BE2C (cell line): ENCODE results near the gene PAFAH2.
"Not testable (repeated sequence)": the region's sequence is repeated elsewhere in the genome, so short reads cannot be mapped to it uniquely, and the experiment has no call there.

ENCODE experiments used
- DNase-seq: peaks from one replicate; pipeline ENCODE4 v3.0.0-alpha.2; 2020
- H3K27me3 ChIP-seq: fragments of 250-450 bp; sonication (Bioruptor Pico); 2 replicates; pipeline ENCODE4 v1.5.1; 2020; ENCODE audit warnings: mild to moderate bottlenecking
- H3K36me3 ChIP-seq: fragments of 250-450 bp; sonication (Bioruptor Pico); 2 replicates; pipeline ENCODE4 v1.5.1; 2020; ENCODE audit warnings: mild to moderate bottlenecking
- H3K4me1 ChIP-seq: fragments of 250-450 bp; sonication (Bioruptor Pico); 2 replicates; pipeline ENCODE4 v1.5.1; 2020
- H3K4me3 ChIP-seq: 2 replicates; pipeline ENCODE4 v1.5.1; 2011; ENCODE audit warnings: low read depth, low read length
- H3K9me3 ChIP-seq: fragments of 250-450 bp; sonication (Bioruptor Pico); 2 replicates; pipeline ENCODE4 v1.5.1; 2020
- CTCF ChIP-seq: IDR thresholded peaks from 2 replicates; pipeline ENCODE4 v1.5.1; 2012; ENCODE audit warnings: mild to moderate bottlenecking, low read depth, low read length

Gene PAFAH2

GRCh38 chr1:25991937-25992688 is 5.8 kb downstream of the PAFAH2 start:
- Histone ChIP-seq H3K27me3 (no peaks in the 10 kb centered on the region), H3K9me3 (no peaks in the 10 kb centered on the region), H3K4me3 (no peak overlapping the region), H3K36me3 (no peaks in the 10 kb centered on the region), H3K4me1 (peaks cover 7% of the 10 kb centered on the region; the same call in 1 of the 2 replicates)
- no peak for DNase-seq
- TF ChIP-seq CTCF, result no peak

- TF ChIP-seq CTCF, result no peak
- H3K4me3 ChIP-seq, result peak overlapping the region; percentile 24
- DNase-seq, result no peak
These were observed 7.0 kb downstream of the PAFAH2 start for GRCh38 chr1:25990702-25991395.

GRCh38 chr1:25990251-25990650 is 7.6 kb downstream of the PAFAH2 start:
- H3K4me1 ChIP-seq, result peaks cover 4% of the 10 kb centered on the region; the same call in 1 of the 2 replicates
- no peaks in the 10 kb centered on the region for H3K27me3 ChIP-seq
- no peaks in the 10 kb centered on the region for H3K36me3 ChIP-seq
- no peak for TF ChIP-seq CTCF
- no peak for DNase-seq
- no peaks in the 10 kb centered on the region for H3K9me3 ChIP-seq
- peak overlapping the region; percentile 24 for H3K4me3 ChIP-seq

More at GRCh38 chr1:25990702-25991395, 7.0 kb downstream of the PAFAH2 start:
- Histone ChIP-seq H3K4me1 (peaks cover 4% of the 10 kb centered on the region; the same call in 1 of the 2 replicates), H3K9me3 (no peaks in the 10 kb centered on the region), H3K27me3 (no peaks in the 10 kb centered on the region), H3K36me3 (no peaks in the 10 kb centered on the region)

- Histone ChIP-seq H3K36me3 (no peaks in the 10 kb centered on the region), H3K9me3 (no peaks in the 10 kb centered on the region), H3K4me3 (no peak overlapping the region), H3K4me1 (peaks cover 4% of the 10 kb centered on the region; the same call in 1 of the 2 replicates), H3K27me3 (no peaks in the 10 kb centered on the region)
- DNase-seq, result no peak
- no peak for TF ChIP-seq CTCF
These were observed 8.2 kb downstream of the PAFAH2 start for GRCh38 chr1:25989440-25990234.

- Histone ChIP-seq H3K36me3 (no peaks in the 10 kb centered on the region), H3K27me3 (no peaks in the 10 kb centered on the region), H3K4me1 (no peaks in the 10 kb centered on the region), H3K4me3 (no peak overlapping the region), H3K9me3 (no peaks in the 10 kb centered on the region)
- no peak for DNase-seq
- no peak for TF ChIP-seq CTCF
These were observed 9.9 kb downstream of the PAFAH2 start for GRCh38 chr1:25987951-25988350.

- H3K27me3 ChIP-seq, H3K36me3 ChIP-seq, DNase-seq, H3K4me3 ChIP-seq, H3K9me3 ChIP-seq, H3K4me1 ChIP-seq: not testable (repeated sequence)
These were observed 11.1 kb downstream of the PAFAH2 start for GRCh38 chr1:25986773-25987172.
